Measurements from ENCODE around the gene OR2AE1.
"Not testable (repeated sequence)": the region's sequence is repeated elsewhere in the genome, so short reads cannot be mapped to it uniquely, and the experiment has no call there.

The OR2AE1 gene, protein sequence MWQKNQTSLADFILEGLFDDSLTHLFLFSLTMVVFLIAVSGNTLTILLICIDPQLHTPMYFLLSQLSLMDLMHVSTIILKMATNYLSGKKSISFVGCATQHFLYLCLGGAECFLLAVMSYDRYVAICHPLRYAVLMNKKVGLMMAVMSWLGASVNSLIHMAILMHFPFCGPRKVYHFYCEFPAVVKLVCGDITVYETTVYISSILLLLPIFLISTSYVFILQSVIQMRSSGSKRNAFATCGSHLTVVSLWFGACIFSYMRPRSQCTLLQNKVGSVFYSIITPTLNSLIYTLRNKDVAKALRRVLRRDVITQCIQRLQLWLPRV

DNA sequence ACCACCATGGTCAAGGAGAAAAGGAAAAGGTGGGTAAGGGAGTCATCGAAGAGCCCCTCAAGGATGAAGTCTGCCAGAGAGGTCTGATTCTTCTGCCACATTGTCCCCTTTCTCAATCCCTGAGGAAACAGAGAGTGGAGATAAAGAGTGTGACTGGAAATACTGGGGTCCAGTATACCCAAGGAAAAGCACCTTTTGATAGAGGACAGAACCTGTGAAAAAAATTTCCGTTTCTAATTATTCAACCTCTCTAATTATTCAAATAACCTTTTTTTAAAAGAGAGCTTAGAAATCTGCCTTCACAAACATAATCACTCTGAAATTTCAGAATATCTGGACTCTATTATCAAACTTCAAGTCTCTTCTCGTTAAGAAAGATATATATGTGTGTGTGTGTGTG, at the start of gene OR2AE1:
OR2AE1 (minus strand) TSS at position 101 of the 400 bp plus-strand sequence; CDS start at position 101, 0 bp downstream.
- no peak for DNase-seq

DNA sequence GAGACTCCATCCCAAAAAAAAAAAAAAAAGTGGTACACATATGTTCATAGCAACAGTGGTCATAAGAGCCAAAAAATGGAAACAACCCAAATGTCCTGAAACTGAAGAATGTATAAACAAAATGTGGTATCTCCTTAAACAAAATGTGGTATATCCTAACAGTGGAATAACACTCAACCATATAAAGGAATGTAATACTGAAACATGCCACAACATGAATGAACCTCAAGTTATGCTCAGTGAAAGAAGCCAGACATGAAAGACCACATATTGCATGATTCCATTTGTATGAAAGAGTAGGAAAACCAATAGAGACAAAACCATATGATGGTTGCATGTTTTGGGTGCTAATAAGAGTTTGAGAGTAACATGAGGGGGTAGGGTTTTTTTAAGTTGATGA, 49.5 kb upstream of the OR2AE1 start:
- no peak for DNase-seq

DNA sequence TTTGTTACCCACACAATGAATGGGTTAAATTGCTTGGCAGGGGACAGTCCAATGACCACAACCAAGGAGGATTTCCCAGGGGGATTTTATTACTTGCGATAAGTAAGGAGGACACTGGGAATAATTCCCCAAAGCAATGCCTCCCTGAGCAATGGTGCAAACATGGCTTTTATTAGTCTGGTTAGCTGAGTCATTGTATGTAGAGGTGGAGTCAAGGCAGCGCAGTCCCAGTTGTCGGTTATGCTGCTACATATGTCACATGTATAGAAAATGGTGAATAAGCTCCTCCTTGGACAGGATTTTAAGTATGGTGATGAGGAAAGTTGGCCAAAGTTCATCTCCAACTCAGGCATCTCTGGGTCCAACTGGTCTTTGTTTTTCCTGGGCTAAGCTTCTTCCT, 46.4 kb upstream of the OR2AE1 start:
- DNase-seq: no peak

DNA sequence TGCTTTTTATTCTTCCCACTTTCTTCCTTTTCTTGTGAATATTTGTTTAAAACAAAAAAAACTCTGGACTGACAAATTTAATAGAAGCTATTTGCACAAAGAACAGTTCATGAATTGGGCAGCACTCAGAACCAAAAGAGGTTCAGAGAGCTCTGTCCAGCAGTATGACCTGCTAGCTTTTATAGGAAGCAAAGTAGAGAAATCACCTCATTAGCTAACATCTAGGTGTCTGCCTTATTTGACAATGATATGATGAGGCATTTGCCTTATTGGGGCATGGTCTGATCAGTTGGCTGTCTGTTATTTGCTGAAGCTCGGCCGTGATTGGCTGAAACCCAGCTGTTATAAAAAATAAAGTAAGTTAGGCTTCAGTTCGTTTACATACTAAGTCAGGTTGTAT, 43.3 kb upstream of the OR2AE1 start:
- no peak for DNase-seq

DNA sequence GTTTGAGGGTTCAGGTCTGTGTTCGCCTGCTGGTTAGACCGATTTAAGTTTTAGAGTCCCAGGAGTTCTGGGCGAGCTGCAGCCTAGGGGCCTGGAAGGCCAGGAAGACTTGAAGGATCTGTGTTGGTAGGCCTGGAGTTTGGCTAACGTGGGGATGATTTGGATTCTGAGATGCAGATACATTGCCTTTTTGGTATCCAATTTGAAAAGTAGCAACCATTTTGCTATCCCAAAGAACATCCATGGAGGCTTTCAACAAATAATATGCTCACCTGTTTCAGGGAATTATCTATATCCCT, 42.9 kb upstream of the OR2AE1 start:
- no peak for DNase-seq

DNA sequence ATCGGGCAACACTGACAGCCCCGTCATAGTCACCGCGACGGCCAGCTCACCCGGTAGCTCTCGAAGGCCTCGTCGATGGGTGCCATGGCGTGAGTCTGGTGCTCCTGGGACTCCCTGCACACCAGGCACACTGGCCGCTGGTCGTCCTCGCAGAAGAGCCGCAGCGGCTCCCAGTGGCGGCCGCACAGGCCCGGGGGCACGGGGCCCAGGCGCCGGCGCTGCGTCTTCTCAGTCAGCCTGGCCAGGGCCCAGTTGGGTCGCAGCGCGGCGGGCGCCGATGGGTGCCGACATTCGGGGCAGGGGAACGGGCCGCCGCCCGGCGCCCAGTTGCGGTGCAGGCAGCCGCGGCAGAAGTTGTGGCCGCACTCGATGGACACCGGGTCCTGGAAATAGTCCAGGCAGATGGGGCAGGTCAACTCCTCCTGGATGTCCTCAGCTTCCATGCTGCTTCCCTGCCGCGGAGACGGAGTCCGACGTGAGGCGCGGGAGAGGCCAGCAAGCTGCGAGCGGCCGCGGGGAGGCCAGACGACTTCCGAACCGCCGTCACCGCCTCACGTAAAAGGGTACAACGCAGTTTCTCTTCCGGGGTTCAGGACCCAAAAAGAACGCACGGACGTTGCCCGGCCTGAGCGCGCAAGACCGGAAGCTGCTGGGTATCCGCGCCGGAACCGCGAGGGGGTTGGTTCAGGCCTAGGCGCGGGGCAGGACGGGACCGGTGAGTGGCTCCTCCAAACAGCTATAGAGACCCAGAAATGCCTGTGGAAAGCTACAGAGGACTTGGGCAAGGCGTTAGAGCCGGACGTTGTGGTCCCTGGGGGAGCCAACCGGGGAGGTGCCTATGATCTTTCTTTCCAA, 42.4 kb upstream of the OR2AE1 start, which contains the start of gene TRIM4:
TRIM4 (minus strand) TSS at position 572 of the 855 bp plus-strand sequence; CDS start at position 443, 129 bp downstream.
- peak; percentile 89 for DNase-seq

DNA sequence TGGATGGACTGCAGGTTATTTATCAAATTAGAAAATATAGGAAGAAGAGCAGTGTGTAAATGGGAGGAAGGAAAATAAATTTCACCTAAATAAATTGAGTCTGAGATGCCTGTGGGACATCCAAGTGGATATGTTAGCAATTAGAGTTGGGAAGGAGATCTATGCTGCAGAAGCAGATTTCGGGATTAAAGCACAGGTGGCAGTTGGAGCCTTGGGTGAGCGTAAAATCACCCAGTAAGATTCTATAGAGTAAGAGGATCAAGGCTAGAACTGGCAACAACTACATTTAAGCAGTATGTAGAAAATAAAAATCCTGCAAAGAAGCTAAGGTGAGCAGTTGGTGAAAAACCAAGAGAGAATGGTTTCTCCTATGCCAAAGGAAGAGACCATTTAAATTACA, 34.1 kb upstream of the OR2AE1 start:
- DNase-seq: no peak

DNA sequence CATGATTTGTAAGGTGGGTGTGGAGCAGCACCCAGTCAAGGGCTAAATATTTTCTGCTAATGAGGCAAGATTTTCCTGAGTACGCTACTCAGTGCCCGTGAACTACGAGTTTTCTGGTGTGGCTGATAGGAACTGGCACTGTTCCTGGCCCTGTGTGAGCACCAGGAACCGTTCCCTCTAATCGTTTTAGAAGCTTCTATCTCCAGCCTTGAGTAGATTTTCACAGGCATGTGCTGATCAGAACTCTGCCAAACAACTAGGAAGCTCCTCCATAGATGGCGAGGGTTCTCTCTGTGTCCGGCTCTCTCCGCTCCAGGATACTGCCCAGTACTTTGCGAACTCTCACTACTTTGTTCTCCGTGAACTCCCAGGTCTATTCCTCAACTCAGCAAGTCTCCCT, 24.7 kb upstream of the OR2AE1 start:
- DNase-seq: no peak

DNA sequence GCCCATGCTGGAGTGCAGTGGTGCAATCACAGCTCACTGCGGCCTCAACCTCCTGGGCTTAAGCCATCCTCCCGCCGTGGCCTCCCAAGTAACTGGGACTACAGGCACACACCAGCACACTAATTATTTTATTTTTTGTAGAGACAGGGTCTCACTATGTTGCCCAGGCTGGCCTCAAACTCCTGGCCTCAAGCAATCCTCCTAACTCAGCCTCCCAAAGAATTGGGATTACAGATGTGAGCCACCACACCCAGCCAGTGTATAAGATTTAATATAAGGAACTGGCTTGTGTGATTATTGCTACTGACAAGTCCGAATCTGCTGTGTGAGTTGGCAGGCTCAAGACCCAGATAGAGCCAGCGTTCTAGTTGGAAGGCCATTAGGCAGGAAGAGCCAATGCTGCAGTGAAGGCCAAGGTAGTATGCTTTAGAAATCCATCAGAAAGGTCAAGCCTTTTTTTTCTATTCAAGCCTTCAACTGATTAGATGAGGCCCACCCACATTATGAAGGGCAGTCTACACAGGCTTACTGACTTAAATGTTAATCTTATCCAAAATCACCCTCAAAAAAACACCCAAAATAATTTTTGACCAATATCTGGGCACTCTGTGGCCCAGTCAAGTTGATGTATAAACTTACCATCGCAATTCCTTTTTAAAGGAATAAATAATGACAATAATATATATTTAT, 23.1 kb upstream of the OR2AE1 start:
- DNase-seq: no peak

DNA sequence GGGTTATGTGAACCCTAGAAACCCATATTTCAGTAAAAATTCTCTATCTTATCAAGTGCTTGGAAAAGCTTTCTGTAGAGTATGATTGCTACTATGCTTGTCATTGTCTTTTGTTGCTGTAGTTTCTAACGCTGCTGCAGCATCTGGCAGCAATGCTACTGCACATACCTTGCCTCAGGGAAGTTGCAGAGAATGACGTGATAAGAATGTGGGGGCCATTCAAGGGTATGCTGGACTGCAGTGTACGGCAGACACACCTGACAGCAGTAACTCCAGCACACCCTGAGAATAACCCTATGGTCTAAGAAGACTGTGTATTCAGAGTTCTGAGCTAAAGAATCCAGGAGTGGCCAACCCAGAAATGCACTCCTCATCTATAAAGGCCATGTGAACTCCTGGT, 22.0 kb upstream of the OR2AE1 start:
- DNase-seq: no peak

DNA sequence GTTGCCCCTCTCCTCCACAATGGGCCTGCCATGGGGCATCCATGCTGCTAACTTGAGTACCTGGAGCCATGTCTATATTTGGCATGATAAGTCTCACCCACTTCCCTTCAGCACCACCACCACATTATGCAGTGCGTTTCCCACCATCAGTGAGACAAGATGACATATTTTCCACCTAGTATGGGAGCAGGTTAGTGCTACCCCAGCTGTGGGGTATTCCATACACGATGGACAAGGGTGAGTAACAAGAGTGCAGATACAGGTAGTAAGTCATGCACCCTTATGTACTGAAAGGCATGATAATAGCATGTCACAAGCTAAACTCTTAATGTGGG, 21.2 kb upstream of the OR2AE1 start:
- DNase-seq: no peak

DNA sequence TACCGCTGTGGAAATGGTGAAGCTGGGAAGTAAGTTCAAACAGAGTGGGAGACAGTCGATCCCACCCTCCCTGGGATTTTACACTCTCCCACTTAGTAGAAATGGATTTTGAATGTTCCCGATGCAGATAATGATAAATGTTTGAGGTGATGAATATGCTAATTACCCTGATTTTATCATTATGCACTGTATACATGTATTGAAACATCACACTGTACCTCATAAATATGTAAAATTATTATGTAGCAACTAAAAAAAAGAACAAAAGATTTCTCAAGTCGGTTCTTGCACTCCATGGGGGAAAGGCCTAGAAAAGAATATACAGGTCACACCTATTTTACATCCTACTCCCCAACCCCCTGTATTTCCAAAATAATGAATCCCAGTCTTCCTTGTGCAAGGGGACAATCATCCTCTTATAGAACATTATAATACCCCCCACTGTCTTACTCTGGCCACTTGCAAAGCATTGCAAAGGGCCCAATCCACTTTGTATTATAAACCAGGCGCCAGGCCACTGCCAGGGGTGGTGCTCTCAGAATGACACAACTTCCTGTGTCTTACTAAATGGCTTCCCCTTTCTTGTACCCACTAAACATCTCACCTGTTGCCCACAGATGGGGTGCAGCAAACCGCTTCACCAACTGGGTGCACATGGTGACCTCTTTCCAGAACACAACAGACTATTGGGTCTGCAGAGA, 20.6 kb upstream of the OR2AE1 start:
- DNase-seq: no peak

DNA sequence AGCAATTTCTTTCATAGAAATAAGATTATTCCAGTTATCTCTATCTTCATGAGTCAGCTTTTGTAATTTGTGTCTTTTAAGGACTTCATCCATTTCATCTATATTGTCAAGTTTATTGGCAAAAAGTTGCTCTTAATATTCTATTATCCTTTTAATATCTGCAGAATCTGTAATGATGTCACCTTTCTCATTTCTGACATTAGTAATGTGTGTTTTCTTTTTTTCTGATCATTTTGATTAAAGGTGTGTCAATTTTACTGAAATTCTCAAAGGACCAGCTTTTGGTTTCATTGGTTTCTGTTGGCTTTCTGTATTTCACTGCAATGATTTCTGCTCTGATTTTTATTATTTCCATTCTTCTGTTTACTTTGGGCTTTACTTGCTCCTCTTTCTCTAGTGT, 17.9 kb upstream of the OR2AE1 start:
- DNase-seq: no peak

DNA sequence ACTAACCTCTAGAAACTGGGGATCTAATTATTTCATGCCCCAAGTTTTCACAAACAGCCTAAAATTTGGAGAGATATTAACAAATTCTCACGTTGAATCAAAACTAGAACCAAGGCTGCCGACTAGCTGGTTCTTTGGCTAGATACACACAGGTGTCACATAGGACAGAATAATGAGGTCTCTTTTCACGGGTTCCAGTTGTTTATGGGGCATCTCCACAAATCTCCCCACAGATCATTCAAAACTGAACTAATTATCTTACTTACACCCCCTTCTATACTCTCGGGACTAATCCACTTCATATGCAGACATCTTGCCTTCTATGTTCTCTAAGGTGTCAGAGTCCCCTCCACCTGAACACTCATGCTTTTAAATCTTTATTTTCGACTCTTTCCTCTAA, 16.4 kb upstream of the OR2AE1 start:
- DNase-seq: no peak

DNA sequence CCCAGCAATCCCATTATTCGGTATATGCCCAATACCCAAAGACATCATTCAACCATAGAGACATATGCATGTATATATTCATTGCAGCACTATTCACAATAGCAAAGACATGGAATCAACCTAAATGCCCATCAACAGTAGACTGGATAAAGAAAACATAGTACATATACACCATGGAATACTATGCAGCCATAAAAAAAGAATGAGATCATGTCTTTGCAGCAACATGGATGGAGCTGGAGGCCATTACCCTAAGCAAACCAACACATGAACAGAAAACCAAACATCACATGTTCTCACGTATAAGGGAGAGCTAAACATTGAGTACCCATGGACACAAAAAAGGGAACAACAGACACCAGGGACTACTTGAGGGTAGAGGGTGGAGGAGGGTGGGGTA, 13.5 kb upstream of the OR2AE1 start:
- DNase-seq: not testable (repeated sequence)

DNA sequence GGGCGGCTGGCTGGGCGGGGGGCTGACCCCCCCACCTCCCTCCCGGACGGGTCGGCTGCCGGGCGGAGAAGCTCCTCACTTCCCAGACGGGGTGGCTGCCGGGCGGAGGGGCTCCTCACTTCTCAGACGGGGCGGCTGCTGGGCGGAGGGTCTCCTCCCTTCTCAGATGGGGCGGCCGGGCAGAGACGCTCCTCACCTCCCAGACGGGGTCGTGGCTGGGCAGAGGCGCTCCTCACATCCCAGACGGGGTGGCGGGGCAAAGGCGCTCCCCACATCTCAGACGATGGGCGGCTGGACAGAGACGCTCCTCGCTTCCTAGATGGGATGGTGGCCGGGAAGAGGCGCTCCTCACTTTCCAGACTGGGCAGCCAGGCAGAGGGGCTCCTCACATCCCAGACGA, 11.5 kb upstream of the OR2AE1 start:
- DNase-seq: not testable (repeated sequence)

DNA sequence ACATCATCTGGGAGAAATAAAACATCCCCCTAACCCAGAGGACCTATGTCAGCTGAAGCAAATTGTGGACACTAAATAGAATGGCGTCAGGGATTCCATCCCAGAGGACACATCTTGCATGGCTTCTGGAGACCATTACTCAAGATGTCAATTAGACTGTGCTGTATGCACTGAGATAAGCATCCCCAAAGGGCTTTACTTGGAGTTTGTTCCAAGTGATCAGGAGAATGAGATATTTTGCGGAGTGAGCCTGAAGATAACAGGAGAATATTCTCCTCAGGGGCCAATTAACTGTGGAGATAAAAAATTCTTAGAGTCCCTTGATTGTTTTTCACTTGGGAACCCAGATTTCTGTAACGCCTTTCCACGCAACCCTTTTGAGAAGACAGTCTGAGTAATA, 4.5 kb upstream of the OR2AE1 start:
- no peak for DNase-seq

DNA sequence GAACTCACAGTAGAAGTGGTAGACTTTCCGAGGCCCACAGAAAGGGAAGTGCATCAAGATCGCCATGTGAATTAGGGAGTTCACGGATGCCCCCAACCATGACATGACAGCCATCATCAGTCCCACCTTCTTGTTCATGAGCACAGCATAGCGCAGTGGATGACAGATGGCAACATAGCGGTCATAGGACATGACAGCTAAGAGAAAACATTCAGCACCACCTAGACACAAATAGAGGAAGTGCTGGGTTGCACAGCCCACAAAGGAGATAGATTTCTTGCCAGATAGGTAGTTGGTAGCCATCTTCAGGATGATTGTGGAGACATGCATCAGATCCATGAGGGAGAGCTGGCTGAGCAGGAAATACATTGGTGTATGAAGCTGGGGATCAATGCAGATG, 342 bp downstream of the OR2AE1 start:
- no peak for DNase-seq

DNA sequence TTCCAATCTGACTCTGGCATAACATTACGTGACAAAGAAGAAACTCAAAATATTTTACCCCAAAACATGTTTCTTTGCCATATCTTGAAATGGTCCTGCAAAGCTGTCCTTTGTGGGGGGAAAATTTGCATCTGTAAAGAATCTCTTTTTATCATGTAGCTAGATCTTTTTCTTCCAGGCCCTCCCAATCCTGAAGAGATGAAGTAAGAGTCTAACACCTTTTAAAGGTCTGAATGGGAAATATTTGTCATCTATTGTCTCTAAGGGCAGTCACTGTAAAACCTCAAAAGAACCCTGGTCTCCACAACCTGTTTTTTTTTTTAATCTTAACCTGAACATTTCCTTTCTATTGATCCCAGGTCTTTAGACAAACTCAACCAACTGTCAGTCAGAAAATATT, 8.6 kb downstream of the OR2AE1 start:
- no peak for DNase-seq

DNA sequence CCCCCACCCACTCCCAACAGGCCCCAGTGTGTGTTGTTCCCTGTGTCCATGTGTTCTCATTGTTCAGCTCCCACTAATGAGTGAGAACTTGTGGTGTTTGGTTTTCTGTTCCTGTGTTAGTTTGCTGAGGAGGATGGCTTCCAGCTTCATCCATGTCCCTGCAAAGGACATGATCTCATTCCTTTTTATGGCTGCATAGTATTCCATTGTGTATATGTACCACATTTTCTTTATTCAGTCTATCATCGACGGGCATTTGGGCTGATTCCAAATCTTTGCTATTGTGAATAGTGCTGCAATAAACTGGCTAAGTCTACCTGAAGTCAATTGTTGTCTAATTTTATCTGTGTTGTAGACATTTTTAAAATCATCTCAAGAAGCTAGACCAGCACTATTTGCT, 9.4 kb downstream of the OR2AE1 start:
- not testable (repeated sequence) for DNase-seq

DNA sequence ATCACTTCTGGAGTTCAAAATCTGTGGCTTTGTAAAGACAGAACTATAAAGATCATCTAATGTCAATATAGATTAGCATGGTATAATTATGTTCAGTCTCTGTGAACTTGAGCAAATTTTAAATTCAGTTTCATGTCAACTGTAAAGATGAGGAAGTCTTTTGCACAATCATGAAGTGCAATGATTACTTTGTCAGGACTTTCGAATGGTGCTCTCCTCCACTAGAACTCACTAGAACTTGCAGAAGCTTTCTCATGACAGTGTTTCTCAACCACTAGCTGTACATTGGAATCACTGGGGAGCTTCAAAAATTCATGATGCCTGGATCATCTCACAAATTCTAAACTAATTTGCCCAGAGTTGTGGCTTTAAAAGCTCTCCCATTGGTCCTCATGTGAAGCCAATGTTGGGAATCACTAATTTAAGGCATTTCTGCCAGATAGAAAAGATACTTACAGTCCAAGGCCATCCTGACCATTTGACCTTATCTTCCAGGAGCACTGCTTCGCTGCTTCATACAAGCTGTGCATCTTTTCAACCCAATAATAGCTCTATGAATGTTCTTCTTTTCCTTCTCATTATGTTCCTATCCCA, 12.9 kb downstream of the OR2AE1 start:
- no peak for DNase-seq

DNA sequence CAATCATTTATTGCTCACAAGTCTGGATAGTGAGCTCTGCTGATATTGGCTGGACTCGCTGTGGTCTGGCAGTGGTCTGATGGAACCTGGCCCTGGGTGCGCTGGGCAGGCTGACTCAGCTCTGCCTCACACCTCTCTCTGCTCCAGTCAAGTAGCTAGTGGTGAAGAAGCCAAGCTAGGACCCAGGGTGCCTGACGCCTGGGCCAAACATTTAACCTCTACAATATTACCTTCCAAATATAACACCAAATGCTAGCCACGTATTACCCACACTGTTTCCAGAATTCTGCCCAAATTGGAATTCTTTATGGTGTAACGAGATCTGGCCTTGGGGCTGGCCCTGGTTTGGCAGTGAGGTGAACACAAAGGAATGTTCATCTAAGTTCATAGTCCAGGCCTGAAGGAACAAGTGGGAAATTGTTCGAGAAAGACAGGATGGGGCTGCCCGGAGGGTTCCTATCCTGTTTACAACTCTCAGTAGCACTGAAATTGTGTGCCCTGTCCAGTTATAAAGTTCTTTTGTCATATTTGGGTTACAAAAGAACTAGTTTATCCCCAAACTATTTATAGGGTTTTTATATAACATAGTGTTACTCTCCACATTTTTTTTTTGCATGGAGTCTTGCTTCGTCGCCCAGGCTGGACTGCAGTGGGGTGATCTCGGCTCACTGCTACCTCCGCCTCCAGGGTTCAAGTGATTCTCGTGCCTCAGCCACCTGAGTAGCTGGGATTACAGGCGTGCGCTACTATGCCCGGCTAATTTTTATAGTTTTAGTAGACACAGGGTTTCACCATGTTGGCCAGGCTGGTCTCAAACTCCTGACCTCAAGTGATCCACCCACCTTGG, 16.3 kb downstream of the OR2AE1 start:
- no peak for DNase-seq

Measured in NCI-H1092 (cell line).